ENCODE data around the gene ENO3. TPM values are rescaled to one million over a fixed set of nuclear protein-coding genes. Genes with fewer than 3 reads are reported as not detected.

Gene ENO3
- total RNA-seq, 1 experiment from 2014 or later: 24.6 TPM

- peaks cover 9% of the 10 kb centered on the region; the same call in 1 of the 2 replicates for H3K79me2 ChIP-seq (ENCODE audit: insufficient read depth, low read length)
- POLR2A ChIA-PET: interaction anchor here (4.6 kb wide), 1 partner anchor 12 kb away, joined by 27 read pairs; the partner anchor contains the start of gene SPAG7
- no peaks in the 10 kb centered on the region for H3K9me2 ChIP-seq (ENCODE audit: insufficient read depth)
- peaks cover 13 to 30% of the 10 kb centered on the region in 2 experiments for H3K4me1 ChIP-seq (ENCODE audit: control insufficient read depth in 1 of 2, insufficient read depth in 2 of 2, low read length in 2 of 2)
- H3K27me3 ChIP-seq (ENCODE audit: insufficient read depth, low read length): no peaks in the 10 kb centered on the region
- H3K9ac ChIP-seq (ENCODE audit: low read length): no peak overlapping the region
- H2AFZ ChIP-seq (ENCODE audit: low read depth, low read length, poor library complexity, severe bottlenecking): no peak overlapping the region
- no peak overlapping the region for H3K27ac ChIP-seq (ENCODE audit: low read depth, low read length)
- no peak overlapping the region for H3K4me3 ChIP-seq (replicated peaks in 1 of 2; ENCODE audit: low read depth in 1 of 2, low read length in 2 of 2)
- no peaks in the 10 kb centered on the region for H4K20me1 ChIP-seq (ENCODE audit: insufficient read depth)
- no peaks in the 10 kb centered on the region for H3K9me3 ChIP-seq (ENCODE audit: control insufficient read depth in 1 of 2, insufficient read depth in 1 of 2, low read depth in 1 of 2, low read length in 2 of 2)
- CTCF ChIA-PET: interaction anchor here (1.6 kb wide), 1 partner anchor 45 kb away, joined by 3 read pairs; no protein-coding TSS in a partner anchor
- no TSS peak for BruUV-seq (replicated peaks)
- DNase-seq (ENCODE audit: low read depth, low spot score): no peak
- no peak for ATAC-seq
- TF ChIP-seq ZNF274 (IDR thresholded peaks at IDR 0.05; ENCODE audit: low read depth, low read length): no peak
- TF ChIP-seq CBX3 (IDR thresholded peaks at IDR 0.05; ENCODE audit: low read depth): no peak
- no peak for TF ChIP-seq SP1 (IDR thresholded peaks at IDR 0.05; ENCODE audit: low read depth)
- no peak for TF ChIP-seq TCF7L2 (IDR thresholded peaks at IDR 0.05; ENCODE audit: borderline replicate concordance, extremely low read depth, insufficient read depth, insufficient read length)
- TF ChIP-seq, protein P1, sequence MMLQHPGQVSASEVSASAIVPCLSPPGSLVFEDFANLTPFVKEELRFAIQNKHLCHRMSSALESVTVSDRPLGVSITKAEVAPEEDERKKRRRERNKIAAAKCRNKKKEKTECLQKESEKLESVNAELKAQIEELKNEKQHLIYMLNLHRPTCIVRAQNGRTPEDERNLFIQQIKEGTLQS (IDR thresholded peaks at IDR 0.05): no peak
- no peak for TF ChIP-seq JUND (IDR thresholded peaks at IDR 0.05)
- TF ChIP-seq CEBPB (IDR thresholded peaks at IDR 0.05; ENCODE audit: low read depth): no peak
- no peak for TF ChIP-seq ELF1 (IDR thresholded peaks at IDR 0.05; ENCODE audit: borderline replicate concordance, low read depth)
- no peak for TF ChIP-seq REST (IDR thresholded peaks at IDR 0.05; ENCODE audit: low read depth)
- TF ChIP-seq ZFX (IDR thresholded peaks at IDR 0.05): no peak
- no peak for TF ChIP-seq EGR1 (IDR thresholded peaks at IDR 0.05; ENCODE audit: low read depth)
- TF ChIP-seq SRF (IDR thresholded peaks at IDR 0.05; ENCODE audit: low read depth): no peak
- TF ChIP-seq RAD21 (IDR thresholded peaks at IDR 0.05; ENCODE audit: low read depth): no peak
- TF ChIP-seq, protein P2, sequence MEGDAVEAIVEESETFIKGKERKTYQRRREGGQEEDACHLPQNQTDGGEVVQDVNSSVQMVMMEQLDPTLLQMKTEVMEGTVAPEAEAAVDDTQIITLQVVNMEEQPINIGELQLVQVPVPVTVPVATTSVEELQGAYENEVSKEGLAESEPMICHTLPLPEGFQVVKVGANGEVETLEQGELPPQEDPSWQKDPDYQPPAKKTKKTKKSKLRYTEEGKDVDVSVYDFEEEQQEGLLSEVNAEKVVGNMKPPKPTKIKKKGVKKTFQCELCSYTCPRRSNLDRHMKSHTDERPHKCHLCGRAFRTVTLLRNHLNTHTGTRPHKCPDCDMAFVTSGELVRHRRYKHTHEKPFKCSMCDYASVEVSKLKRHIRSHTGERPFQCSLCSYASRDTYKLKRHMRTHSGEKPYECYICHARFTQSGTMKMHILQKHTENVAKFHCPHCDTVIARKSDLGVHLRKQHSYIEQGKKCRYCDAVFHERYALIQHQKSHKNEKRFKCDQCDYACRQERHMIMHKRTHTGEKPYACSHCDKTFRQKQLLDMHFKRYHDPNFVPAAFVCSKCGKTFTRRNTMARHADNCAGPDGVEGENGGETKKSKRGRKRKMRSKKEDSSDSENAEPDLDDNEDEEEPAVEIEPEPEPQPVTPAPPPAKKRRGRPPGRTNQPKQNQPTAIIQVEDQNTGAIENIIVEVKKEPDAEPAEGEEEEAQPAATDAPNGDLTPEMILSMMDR (IDR thresholded peaks at IDR 0.05 in 2 of 3, conservative IDR thresholded peaks at IDR 0.05 in 1 of 3; ENCODE audit: borderline replicate concordance in 1 of 3, insufficient read depth in 1 of 3, low read depth in 2 of 3, low read length in 2 of 3): no peak
- intact Hi-C loops (cut with micrococcal nuclease): no loop called here
- H3K4me2 ChIP-seq (ENCODE audit: low read length): no peak overlapping the region
- no peaks in the 10 kb centered on the region for H3K36me3 ChIP-seq (ENCODE audit: control insufficient read depth in 1 of 2, insufficient read depth in 2 of 2, low read length in 2 of 2)
- RAD21 ChIA-PET (ENCODE audit: low non-redundant PET in 1 of 2, low total read pairs in 2 of 2, uncharacterized antibody in 2 of 2, unreplicated experiment in 2 of 2): interaction anchor here in 1 of 2 experiments (0.7 kb wide), 2 partner anchors 12 to 14 kb away, joined by 3 to 6 read pairs; no protein-coding TSS in a partner anchor
These were observed 4.2 kb downstream of the ENO3 start for GRCh38 chr17:4955091-4955490.
